HS-5 (cell line): ENCODE results near the gene CBL.
"Not testable (repeated sequence)": the region's sequence is repeated elsewhere in the genome, so short reads cannot be mapped to it uniquely, and the experiment has no call there.

Source experiments
- DNase-seq: peaks from one replicate; pipeline ENCODE4 v3.0.0-alpha.2; 2012; ENCODE audit warnings: low read depth

Gene CBL

DNA sequence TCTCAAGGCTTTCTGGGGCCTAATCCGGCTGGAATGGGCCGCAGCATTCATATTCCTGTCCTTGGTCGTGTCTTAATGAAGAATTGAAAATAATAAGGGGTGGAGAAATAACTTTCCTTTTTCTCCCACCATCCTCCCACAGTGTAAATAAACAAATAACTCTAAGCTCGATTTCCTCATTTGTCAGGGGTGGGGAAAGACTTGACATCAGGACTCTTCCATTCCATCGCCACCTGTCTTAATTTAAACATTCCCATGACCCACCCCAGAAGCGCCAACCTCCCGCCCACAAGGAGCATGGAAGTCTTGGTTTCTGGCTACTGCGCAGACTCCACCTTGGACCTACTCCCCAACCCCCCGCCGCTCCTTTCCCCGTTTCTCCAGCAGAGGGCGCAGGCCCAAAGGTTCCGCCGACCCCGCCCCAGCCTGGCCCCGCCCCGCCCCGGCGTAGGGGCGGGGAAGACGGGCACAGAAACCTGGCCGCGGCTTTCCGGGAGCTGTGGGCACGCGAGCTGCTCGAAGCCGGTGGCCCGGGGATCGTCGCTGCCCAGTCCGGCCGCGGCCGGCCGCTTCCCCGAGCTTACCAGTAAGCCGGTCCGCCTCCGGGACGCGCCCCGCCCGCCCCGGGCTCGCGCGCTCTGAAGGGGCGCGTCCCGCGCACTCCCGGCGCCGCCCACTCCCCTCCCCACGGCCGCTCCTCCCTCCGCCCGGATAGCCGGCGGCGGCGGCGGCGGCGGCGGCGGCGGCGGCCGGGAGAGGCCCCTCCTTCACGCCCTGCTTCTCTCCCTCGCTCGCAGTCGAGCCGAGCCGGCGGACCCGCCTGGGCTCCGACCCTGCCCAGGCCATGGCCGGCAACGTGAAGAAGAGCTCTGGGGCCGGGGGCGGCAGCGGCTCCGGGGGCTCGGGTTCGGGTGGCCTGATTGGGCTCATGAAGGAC is at the start of gene CBL:
TSS of gene CBL (plus strand) at position 766 of the 937 bp plus-strand sequence. CDS start at position 845, 79 bp downstream.
- peak; percentile 65 for DNase-seq

DNA sequence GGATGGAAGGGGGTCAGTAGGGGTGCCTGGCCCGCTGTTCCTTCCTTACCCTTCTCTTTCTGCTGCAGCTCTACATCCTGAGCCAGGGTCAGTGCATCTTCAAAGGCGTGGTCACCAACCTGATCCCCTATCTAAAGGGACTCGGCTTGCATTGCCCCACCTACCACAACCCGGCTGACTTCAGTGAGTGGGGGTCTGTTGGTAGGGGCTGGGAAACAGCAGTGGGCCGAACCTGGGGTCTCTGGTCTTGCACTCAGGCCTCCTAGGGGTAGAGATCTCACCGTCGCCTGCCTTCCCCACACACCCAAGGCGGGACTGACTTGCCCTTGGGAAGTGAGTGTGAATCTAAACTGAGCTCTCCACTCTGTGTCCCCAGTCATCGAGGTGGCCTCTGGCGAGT is 49.6 kb upstream of the CBL start:
- no peak for DNase-seq

DNA sequence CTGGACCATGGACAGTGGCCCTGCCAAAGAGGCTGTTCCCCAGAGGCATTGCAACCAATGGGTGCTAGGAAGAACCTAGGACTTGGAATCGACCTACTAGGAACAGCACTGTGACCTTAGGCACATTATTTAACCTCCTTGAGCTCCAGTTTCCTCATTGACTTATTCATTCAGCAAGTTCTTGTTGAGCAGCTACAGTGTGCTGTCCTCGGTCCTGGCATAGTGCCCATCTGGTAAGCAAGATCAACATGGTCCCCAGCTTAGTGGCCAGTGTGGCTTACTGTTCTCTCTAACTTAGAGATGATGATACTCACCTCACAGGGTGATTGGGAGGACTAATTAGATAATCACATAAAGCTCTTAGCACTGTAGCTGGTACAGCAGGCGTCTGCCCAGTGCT is 49.1 kb upstream of the CBL start:
- DNase-seq, result no peak

DNA sequence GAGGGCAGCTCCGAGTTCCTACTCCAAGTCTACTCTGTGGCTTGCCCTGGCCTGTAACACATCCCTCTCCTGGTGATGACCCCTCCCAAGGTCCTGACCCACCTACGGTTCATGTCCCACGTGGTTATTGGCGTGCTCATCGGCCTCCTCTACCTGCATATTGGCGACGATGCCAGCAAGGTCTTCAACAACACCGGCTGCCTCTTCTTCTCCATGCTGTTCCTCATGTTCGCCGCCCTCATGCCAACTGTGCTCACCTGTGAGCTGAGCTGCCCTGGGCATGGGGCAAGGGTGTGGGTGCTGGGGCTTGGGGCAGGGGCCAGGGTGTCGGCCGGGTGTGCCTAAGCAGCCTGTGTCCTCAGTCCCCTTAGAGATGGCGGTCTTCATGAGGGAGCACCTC is 47.7 kb upstream of the CBL start:
- DNase-seq, result no peak

DNA sequence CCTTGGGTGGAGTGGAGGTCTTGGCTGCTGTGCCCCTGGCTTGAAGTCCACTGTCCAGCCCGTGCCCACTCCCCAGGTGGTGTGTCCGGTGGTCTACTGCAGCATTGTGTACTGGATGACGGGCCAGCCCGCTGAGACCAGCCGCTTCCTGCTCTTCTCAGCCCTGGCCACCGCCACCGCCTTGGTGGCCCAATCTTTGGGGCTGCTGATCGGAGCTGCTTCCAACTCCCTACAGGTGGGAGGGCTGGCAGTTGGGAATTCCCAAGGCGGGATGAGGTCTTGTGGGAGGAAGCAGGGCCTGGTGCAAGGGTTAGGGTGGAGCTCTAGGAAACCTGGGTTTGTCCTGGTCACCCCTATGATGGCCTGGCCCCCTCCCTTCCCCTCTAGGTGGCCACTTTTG is 46.0 kb upstream of the CBL start:
- no peak for DNase-seq

DNA sequence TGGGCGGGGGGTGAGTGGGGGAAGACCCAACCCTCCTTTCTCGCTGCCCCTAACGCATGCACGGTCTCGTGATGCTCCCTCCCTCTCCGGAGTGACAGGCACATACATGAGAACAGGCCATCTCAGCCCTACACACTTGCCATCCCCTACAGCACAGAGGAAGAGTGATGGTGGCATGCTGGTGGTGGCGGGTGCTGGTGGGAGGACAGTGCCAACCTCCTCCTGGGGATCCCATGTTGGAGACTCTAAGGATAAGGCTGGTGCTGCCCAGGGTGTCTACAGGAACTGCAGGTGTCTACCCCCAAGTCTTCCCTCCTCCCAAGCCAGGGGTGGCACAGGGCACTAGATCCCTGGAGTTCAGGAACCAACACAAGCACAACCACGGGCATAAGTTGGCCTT is 44.3 kb upstream of the CBL start:
- no peak for DNase-seq

DNA sequence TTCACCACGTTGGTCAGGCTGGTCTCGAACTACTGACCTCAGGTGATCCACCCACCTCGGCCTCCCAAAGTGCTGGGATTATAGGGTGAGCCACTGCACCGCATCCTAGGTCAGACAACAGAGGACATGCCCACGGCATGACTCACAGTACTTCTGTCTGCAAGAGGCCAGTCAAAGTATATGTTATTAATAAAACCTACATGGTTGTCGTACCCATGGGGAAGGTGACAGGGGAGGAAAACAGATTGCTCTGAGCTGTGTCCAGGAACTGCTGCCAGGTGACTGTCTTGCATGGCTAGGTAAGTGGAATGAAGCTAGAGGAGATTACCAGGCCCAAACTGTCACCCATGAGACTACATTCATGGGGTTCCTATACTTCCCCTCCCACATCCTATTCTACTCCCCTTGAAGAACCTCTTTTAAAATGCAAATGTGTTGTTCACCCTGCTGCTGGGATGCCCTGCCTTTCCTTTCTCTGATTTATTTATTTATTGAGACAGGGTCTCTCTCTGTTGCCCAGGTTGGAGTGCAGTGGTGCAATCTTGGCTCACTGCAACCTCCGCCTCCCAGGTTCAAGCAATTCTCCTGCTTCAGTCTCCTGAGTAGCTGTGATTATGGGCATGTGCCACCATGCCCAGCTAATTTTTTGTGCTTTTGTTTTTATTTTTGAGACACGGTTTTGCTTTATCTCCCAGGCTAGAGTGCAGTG is 39.6 kb upstream of the CBL start:
- no peak for DNase-seq

DNA sequence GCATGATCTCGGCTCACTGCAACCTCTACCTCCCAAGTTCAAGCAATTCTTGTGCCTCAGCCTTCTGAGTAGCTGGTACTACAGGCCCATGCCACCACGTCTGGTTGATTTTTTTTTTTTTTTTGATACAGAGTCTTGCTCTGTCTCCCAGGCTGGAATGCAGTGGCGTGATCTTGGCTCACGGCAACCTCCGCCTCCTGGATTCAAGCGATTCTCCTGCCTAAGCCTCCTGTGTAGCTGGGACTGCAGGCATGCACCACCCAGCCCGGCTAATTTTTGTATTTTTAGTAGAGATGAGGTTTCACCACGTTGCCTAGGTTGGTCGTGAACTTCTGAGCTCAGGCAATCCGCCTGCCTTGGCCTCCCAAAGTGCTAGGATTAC is 39.1 kb upstream of the CBL start:
- DNase-seq, result not testable (repeated sequence)

DNA sequence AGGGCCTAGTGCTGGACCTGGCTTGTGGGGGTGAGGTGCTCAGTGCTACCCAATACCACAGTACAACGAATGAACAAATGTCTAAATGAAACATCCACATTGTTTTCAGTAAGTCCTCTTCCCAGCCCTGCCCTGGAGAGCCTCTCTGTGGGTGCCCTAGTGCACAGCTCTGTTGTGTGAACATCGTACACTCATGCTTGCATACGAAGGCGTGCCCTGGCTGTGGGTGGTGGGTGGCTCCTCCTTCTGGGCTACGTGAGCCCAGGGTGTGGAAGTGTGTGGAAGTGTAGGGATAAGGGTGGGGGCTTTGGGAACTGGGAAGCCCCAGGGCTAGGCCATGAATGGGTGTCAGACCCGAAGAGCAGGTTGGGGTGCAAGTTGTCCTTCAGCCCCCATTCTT is 38.2 kb upstream of the CBL start:
- no peak for DNase-seq

DNA sequence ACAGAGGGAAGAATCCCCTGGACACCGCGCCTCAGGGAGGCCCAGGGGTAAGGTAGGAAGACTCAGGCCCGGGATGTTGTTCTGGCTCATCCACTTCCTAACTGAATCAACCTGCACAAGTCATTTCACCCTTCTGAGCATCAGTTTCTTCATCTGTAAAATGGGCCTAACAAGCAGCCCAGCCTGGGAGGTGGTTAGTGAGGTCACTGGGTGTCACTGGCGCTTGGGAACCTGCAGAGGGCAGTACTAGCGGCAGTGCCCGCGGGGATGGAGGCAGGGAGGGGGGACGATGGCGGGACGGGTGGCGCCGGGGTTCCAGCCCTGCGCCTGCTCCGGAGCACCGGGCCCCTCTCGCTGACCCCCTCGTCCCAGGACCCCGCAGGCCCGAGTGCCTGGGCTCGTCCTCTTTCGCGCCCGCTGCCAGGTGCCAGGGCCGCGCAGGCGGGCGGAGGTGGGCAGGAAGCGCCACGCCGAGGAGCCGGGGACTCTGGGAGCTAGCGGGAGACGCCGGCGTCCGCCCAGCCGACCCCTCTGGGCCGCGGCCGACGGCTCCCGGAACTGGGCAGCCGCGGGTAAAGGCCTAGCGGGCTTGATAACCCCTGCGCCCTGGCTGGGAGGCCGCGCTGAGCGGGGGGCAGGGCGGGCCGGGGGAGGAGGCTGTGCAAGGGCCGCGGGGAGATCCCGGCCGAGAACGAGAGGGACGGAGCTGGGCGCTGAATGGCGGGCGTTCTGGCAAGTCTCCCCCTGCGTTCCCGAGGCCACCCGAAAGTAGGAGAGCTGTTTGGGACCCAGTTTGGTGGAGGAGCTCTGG is 37.5 kb upstream of the CBL start, which contains the start of gene NLRX1:
TSS of gene NLRX1 (plus strand) at position 255 of the 811 bp plus-strand sequence. CDS start 2,679 bp downstream, outside the sequence.
- DNase-seq, result peak; percentile 44

DNA sequence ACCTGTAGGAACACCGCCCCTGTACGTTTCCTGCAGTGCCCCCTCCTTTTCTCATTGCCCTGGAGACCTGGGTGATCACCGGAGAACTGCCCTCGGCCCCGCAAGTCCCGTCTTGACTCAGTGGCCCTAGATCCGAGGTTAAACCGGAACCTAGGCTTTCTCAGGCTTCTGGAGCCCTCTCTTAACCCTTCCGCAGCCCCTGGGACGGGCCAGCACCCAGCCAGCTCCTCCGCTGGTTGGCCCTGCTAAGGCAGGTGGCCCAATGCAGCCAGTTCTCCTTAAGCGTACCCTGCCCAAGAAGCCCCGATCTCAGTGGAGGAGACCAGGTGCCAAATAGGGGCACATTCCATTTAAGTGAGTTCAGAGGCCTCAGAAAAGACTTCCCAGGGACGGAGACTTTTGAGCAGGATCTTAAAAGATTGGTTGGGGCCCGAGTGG is 36.8 kb upstream of the CBL start:
- no peak for DNase-seq

DNA sequence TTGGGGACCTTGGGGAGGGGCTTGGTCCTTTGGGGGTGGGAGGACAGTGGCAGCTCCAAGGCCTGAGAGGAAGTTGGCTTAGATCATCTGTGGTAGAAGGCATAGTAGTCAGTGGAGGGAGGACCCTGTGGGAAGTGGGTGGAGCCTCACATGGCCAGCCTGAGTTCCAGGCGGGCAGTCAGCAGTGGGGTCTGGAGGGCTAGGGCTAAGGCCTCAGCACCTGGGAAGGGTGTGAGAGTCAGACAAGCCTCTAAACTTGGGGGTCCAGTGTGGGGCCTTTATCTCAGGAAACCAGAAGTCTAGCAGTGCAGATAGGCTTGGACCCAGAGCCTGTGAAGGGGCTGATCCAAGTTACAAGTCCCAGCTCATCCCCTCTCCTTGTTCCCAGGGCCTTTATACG is 33.6 kb upstream of the CBL start:
- no peak for DNase-seq

DNA sequence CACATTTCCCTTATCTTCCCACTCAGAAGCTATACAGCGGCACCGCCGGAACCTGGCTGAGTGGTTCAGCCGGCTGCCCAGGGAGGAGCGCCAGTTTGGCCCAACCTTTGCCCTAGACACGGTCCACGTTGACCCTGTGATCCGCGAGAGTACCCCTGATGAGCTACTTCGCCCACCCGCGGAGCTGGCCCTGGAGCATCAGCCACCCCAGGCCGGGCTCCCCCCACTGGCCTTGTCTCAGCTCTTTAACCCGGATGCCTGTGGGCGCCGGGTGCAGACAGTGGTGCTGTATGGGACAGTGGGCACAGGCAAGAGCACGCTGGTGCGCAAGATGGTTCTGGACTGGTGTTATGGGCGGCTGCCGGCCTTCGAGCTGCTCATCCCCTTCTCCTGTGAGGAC is 32.7 kb upstream of the CBL start:
- DNase-seq, result no peak

DNA sequence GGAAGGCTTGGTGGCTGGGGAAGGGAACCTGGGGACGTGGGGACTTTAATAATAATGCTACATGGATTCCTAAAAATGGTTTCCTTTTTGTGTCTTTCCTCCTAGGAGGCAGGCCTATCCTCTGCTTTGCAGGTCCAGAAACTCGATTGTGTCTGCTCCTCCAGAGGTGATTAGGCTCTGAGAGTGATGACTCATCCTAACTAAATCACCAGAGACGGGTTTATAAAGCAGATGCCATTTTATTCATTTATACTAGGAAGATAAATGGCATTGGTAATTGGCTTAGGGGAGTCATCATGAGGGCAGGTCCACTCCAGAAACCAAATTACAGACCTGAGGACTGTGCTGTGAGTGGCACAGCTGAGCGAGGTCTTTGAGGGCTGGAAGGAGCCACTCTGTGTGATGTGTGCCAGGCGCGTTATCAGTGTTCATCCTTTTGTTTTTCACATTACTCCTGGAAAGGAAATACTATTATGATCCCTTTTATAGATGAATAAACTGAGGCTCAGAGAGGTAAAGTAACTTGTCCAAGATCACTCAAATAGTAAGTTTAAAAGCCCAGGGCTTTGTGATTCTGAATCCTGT is 30.6 kb upstream of the CBL start:
- no peak for DNase-seq

DNA sequence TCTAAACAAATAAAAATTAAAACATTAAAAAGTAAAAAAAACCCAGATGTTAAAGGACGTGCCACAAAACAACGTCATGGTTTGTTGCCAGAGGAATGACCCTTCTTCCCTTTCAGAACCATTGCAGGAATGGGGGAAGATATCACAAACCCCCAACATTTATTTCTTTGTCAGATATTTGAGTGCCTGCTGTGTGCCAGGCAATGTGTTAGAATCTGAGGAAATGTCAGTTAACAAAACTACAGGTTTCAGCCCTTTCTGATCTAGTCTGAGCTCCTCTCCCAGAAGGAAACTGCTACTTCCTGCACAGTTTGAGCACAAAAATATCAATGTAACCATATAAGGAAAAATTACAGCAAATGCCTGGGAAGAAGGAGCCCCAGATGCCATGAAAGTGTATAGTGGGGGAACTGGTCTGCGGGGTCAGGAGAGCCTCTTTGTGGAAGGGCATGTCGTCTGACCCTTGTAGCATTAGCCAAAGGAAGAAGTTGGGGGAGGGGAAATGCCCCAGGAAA is 27.9 kb upstream of the CBL start:
- DNase-seq, result no peak

DNA sequence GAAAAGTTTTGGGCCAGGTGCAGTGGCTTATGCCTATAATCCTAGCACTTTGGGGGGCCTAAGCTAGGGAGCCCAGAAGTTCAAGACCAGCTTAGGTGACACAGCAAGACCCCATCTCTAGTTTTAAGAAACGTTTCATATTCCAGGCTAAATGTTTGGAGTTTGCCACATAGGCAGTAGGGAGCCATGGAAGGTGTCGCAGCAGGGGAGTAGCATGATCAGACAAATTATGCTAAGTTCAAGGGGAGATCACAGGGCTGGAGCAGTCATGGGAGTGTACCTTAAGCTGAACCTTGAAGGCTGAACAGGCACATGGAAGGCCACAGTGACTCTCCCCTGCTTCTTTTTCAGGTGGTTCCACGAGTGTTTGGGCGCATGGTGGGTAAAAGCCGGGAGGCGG is 26.8 kb upstream of the CBL start:
- no peak for DNase-seq

DNA sequence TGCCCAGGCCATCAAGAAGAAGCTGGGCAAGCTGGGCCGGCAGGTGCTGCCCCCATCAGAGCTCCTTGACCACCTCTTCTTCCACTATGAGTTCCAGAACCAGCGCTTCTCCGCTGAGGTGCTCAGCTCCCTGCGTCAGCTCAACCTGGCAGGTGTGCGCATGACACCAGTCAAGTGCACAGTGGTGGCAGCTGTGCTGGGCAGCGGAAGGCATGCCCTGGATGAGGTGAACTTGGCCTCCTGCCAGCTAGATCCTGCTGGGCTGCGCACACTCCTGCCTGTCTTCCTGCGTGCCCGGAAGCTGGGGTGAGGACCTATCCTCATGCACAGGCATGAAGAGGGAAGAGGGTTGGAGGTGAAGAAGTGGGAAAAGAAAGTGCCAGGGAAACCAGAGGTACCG is 26.2 kb upstream of the CBL start:
- no peak for DNase-seq

DNA sequence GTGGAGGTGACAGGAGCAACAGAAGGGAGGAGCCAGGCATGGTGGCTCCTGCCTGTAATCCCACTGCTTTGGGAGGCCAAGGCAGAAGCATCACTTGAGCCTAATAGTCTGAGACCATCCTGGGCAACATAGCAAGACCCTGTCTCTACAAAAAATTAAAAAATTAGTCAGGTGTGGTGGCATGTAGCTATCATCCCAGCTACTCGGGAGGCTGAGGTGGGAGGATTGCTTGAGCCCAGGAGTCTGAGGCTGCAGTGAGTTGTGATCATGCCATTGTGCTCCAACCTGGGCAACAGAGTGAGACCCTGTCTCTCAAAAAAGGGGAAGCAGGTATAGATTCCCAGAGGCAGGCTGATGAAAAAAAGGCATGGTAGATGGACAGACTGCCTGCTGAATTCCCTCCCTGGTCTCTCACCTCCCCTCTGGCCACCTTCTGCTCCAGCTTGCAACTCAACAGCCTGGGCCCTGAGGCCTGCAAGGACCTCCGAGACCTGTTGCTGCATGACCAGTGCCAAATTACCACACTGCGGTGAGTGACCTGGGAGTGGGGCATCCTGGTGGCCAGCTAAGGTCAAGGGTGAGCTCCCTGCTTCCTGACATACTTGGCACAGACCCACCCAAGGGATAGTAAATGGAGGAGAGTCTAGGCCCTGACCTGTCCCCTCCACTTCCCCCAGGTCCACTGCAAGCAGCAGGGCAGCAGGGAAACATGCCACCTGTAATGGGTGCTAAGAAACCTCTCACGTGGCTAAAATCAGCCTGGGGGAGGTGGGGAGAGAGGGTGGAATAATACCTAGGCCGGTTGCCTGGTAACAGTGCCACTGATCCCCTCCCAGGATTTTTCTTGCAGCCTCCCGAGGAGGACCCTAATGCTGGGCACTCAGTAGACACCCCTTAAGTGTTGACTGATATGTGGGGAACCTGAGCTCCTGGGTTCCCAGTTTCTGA is 25.1 kb upstream of the CBL start:
- DNase-seq, result no peak

DNA sequence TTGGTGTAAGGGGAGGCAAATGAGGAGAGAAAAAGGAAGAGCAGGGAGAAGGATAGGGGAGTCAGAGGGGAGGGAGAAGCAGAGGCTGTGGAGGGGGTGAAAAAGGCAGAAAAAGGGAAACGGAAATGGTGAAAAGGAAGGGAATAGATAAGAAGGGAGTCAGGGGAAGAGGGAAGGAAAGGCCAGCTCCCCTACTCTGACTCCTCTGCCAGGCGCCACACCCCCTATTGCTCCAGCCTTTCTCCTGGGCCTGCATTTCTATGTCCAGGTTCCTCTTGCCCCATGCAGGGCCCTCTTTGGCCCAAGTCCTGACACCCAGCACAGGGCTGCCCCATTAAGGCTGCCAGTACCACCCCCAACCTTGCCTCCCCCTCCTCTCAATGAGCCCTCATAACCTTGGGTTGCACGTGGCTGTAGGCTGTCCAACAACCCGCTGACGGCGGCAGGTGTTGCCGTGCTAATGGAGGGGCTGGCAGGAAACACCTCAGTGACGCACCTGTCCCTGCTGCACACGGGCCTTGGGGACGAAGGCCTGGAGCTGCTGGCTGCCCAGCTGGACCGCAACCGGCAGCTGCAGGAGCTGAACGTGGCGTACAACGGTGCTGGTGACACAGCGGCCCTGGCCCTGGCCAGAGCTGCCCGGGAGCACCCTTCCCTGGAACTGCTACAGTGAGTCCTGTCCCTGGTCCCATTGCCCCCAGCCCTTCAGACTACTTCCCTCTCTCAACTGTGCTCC is 24.3 kb upstream of the CBL start:
- DNase-seq, result no peak

DNA sequence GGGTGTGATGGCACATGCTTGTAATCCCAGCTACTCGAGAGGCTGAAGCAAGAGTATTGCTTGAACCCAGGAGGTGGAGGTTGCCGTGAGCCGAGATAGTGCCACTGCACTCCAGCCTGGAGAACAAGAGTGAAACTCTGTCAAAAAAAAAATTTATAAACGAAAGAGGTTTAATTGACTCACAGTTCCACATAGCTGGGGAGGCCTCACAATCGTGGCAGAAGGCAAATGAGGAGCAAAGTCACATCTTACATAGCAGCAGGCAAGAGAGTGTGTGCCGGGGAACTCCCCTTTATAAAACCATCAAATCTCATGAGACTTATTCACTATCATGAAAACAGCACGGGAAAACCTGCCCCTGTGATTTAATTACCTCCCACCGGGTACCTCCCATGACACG is 21.7 kb upstream of the CBL start:
- not testable (repeated sequence) for DNase-seq
